B cell (primary cell): ENCODE data around the gene CLSTN2. TPM values are rescaled to one million over a fixed set of nuclear protein-coding genes. Genes with fewer than 3 reads are reported as not detected.

Experiments
- ATAC-seq: fragments of 200-7000 bp; cut with Tn5 transposase; one replicate; pipeline ENCODE4 v1.10.0; 2021; ENCODE audit warnings: low read depth, mild to moderate bottlenecking, moderate number of reproducible peaks, moderate library complexity
- CTCF ChIA-PET: fragments of 350-600 bp; sonication (Branson Sonifier 250); formaldehyde crosslinking; loops from one replicate; lab custom pipeline; 2021; ENCODE audit warnings: antibody characterized with exemption, inconsistent platforms; lab: Charles Lee
- POLR2A ChIA-PET: fragments of 350-600 bp; sonication (Branson Sonifier 250); formaldehyde crosslinking; loops from one replicate; lab custom pipeline; 2021; ENCODE audit warnings: antibody characterized with exemption; lab: Charles Lee
- DNase-seq: peaks from one replicate; pipeline ENCODE4 v3.0.0; 2013
- H2AFZ ChIP-seq: 2 replicates; pipeline ENCODE4 v1.6.1; 2012; ENCODE audit warnings: mild to moderate bottlenecking, low read depth, low read length; ENCODE audit not compliant: insufficient read depth, poor library complexity, severe bottlenecking
- H3K27ac ChIP-seq, 2 donors: 1 replicate in 1 of 2; 2 replicates in 1 of 2; pipeline ENCODE4 v1.5.1; 2012 to 2013; ENCODE audit warnings: low read length in 2 of 2, mild to moderate bottlenecking in 2 of 2, moderate library complexity in 1 of 2
- H3K27me3 ChIP-seq, 4 experiments: fragments of 200-600 bp in 1 of 4; sonication (generic) in 1 of 4; replicated peaks in 1 of 4; 1 replicate in 2 of 4; 2 replicates in 2 of 4; pipeline versions ENCODE4 v1.6.1 to v1.7.0; 2013 to 2016; ENCODE audit warnings: low read length in 3 of 4, mild to moderate bottlenecking in 2 of 4, mixed read lengths in 1 of 4, moderate library complexity in 1 of 4; ENCODE audit not compliant: insufficient read depth in 4 of 4, control insufficient read depth in 3 of 4; ENCODE audit errors: control extremely low read depth in 1 of 4
- H3K36me3 ChIP-seq, 2 experiments: replicated peaks in 1 of 2; 1 replicate in 1 of 2; 2 replicates in 1 of 2; pipeline versions ENCODE4 v1.6.1 to v1.7.1; 2013; ENCODE audit warnings: low read length in 1 of 2; ENCODE audit not compliant: insufficient read depth in 2 of 2, control insufficient read depth in 1 of 2; ENCODE audit errors: control extremely low read depth in 1 of 2, extremely low read depth in 1 of 2
- H3K4me1 ChIP-seq, 2 donors: fragments of 200-600 bp in 1 of 2; sonication (generic) in 1 of 2; 1 replicate in 1 of 2; 2 replicates in 1 of 2; pipeline versions ENCODE4 v1.5.1 to v1.6.1; 2013 to 2017; ENCODE audit warnings: low read length in 2 of 2; ENCODE audit not compliant: control insufficient read depth in 2 of 2, insufficient read depth in 2 of 2
- H3K4me2 ChIP-seq: replicated peaks from 2 replicates; pipeline ENCODE3; 2012; ENCODE audit warnings: mild to moderate bottlenecking, low read depth, low read length; ENCODE audit not compliant: poor library complexity, severe bottlenecking
- H3K4me3 ChIP-seq, 5 experiments: fragments of 200-600 bp in 1 of 5; sonication (generic) in 1 of 5; 1 replicate in 3 of 5; 2 replicates in 2 of 5; pipeline versions ENCODE4 v1.5.1 to v1.7.0; 2011 to 2016; ENCODE audit warnings: low read length in 4 of 5, mild to moderate bottlenecking in 4 of 5, low read depth in 2 of 5, control low read depth in 1 of 5, moderate library complexity in 1 of 5; ENCODE audit not compliant: insufficient read depth in 1 of 5; ENCODE audit errors: control extremely low read depth in 1 of 5, extremely low read depth in 1 of 5
- H3K79me2 ChIP-seq: fragments of 200-600 bp; sonication (generic); one replicate; pipeline ENCODE4 v1.6.0; 2016; ENCODE audit warnings: low read length; ENCODE audit not compliant: control insufficient read depth, insufficient read depth
- H3K9ac ChIP-seq: fragments of 200-600 bp; sonication (generic); 2 replicates; pipeline ENCODE4 v1.6.1; 2017; ENCODE audit warnings: mild to moderate bottlenecking, low read length, moderate library complexity
- H3K9me3 ChIP-seq, 3 donors: one replicate each; pipeline versions ENCODE4 v1.6.1 to v1.7.1; 2013; ENCODE audit warnings: low read length in 2 of 3; ENCODE audit not compliant: control insufficient read depth in 2 of 3, insufficient read depth in 1 of 3; ENCODE audit errors: control extremely low read depth in 1 of 3
- H4K20me1 ChIP-seq: 2 replicates; pipeline ENCODE4 v1.6.0; 2012; ENCODE audit warnings: mild to moderate bottlenecking, low read length; ENCODE audit not compliant: insufficient read depth, control insufficient read depth, poor library complexity, severe bottlenecking
- H3K27ac Mint-ChIP-seq: one replicate; pipeline ENCODE4 v1.8.0; 2021; ENCODE audit warnings: mixed read lengths
- H3K27me3 Mint-ChIP-seq: one replicate; pipeline ENCODE4 v1.8.0; 2021; ENCODE audit warnings: mixed read lengths
- H3K4me1 Mint-ChIP-seq: one replicate; pipeline ENCODE4 v1.8.0; 2021; ENCODE audit warnings: mixed read lengths
- H3K4me3 Mint-ChIP-seq: one replicate; pipeline ENCODE4 v1.8.0; 2021; ENCODE audit warnings: mixed read lengths
- H3K9me3 Mint-ChIP-seq: one replicate; pipeline ENCODE4 v1.8.0; 2022; ENCODE audit warnings: mixed read lengths; ENCODE audit not compliant: insufficient read depth
- EZH2 ChIP-seq: IDR thresholded peaks from 2 replicates; pipeline ENCODE4 v1.6.1; 2012; ENCODE audit warnings: borderline replicate concordance, low read depth, mild to moderate bottlenecking, moderate library complexity, low read length; ENCODE audit not compliant: insufficient read depth, poor library complexity, severe bottlenecking
- WGBS: methylation state at CpG from one replicate; pipeline ENCODE4 v1.1.5; 2013; ENCODE audit warnings: missing lambda C conversion rate; ENCODE audit not compliant: insufficient coverage; 5-methylcytosine and 5-hydroxymethylcytosine counted together
- intact Hi-C: fragments of 100-400 bp; cut with micrococcal nuclease; formaldehyde crosslinking; loops from one replicate; pipeline ENCODE4 v1.10.0; 2022
- polyA plus RNA-seq: library from polyadenylated mRNA; depleted of rRNA; stranded (reverse); fragments of >200 nt; gene quantifications from 2 replicates; pipeline ENCODE4 v1.2.3, GENCODE V29; 2012
- total RNA-seq, 2 donors: library from RNA; stranded (reverse); fragments of 120-200 nt in 1 of 2; gene quantifications; 1 replicate in 1 of 2; 2 replicates in 1 of 2; pipeline versions ENCODE4 v1.2.3 to v1.2.4, GENCODE V29; 2013 to 2022
- TF ChIP-seq, protein P1 (sequence below): fragments of 200-600 bp; IDR thresholded peaks from one replicate; pipeline ENCODE4 v1.8.0; 2022; ENCODE audit warnings: antibody characterized with exemption, mild to moderate bottlenecking

The CLSTN2 gene
- total and polyA plus RNA-seq, 2 donors (not counting 1 experiment from before 2014, with no cell fraction given): not detected

GRCh38 chr3:140023616-140024530 lies 88.9 kb downstream of the CLSTN2 start:
- no peaks in the 10 kb centered on the region for H4K20me1 ChIP-seq
- H3K4me3 Mint-ChIP-seq: no peak overlapping the region
- no peaks in the 10 kb centered on the region for H3K36me3 ChIP-seq
- no peaks in the 10 kb centered on the region for H3K79me2 ChIP-seq
- intact Hi-C loops: no loop called here
- TF ChIP-seq, protein P1, sequence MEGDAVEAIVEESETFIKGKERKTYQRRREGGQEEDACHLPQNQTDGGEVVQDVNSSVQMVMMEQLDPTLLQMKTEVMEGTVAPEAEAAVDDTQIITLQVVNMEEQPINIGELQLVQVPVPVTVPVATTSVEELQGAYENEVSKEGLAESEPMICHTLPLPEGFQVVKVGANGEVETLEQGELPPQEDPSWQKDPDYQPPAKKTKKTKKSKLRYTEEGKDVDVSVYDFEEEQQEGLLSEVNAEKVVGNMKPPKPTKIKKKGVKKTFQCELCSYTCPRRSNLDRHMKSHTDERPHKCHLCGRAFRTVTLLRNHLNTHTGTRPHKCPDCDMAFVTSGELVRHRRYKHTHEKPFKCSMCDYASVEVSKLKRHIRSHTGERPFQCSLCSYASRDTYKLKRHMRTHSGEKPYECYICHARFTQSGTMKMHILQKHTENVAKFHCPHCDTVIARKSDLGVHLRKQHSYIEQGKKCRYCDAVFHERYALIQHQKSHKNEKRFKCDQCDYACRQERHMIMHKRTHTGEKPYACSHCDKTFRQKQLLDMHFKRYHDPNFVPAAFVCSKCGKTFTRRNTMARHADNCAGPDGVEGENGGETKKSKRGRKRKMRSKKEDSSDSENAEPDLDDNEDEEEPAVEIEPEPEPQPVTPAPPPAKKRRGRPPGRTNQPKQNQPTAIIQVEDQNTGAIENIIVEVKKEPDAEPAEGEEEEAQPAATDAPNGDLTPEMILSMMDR: no peak
- no peak for TF ChIP-seq EZH2
- DNase-seq (no peak), ATAC-seq (no peak)
- no peaks in the 10 kb centered on the region for H3K27me3 ChIP-seq
- H3K9me3 Mint-ChIP-seq: no peaks in the 10 kb centered on the region
- H3K9me3 ChIP-seq: peaks cover 0 to 7% (median 0%) of the 10 kb centered on the region in 3 donors
- H3K27ac ChIP-seq: no peak overlapping the region
- no peaks in the 10 kb centered on the region for H3K4me1 ChIP-seq
- ChIA-PET CTCF (no interaction called here), POLR2A (no interaction called here)
- 84% methylated on average over 10 of the region's 12 CpGs for WGBS
- peaks cover 3% of the 10 kb centered on the region for H3K27me3 Mint-ChIP-seq
- H3K27ac Mint-ChIP-seq: no peak overlapping the region
- no peak overlapping the region for H3K9ac ChIP-seq
- H3K4me1 Mint-ChIP-seq: no peaks in the 10 kb centered on the region
- no peak overlapping the region for H2AFZ ChIP-seq
- no peak overlapping the region for H3K4me3 ChIP-seq
- H3K4me2 ChIP-seq: no peak overlapping the region

DNA sequence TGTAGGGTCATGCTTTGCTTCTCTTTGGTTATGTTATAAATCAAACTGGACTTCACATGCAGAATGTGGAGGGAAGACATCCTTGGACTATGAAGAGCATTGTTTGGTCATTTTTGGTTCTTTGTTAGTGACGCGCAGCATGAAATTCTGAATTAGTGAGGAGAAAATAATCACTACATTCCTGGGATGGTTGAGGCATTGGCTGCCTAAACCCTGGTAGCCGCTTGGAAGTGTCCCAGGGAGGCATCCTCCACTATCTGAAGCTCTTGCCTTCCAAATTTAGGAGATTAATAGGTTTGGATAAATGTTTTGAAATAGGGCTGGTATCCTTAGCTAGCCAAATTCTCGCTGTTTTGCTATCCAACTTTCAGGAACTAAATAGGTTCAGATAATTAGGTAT lies 96.2 kb downstream of the CLSTN2 start:
- Histone ChIP-seq H3K4me2 (no peak overlapping the region), H3K4me3 (no peak overlapping the region), H3K4me1 (no peaks in the 10 kb centered on the region), H3K79me2 (no peaks in the 10 kb centered on the region), H3K36me3 (no peaks in the 10 kb centered on the region), H4K20me1 (no peaks in the 10 kb centered on the region), H2AFZ (no peak overlapping the region), H3K9ac (no peak overlapping the region), H3K9me3 (peaks cover 0 to 3% (median 0%) of the 10 kb centered on the region in 3 donors), H3K27ac (no peak overlapping the region), H3K27me3 (no peaks in the 10 kb centered on the region)
- Mint-ChIP-seq H3K9me3 (no peaks in the 10 kb centered on the region), H3K27ac (no peak overlapping the region), H3K4me1 (no peaks in the 10 kb centered on the region), H3K4me3 (no peak overlapping the region), H3K27me3 (peaks cover 7% of the 10 kb centered on the region)
- intact Hi-C loops: no loop called here
- TF ChIP-seq EZH2: no peak
- TF ChIP-seq, protein P1: no peak
- POLR2A ChIA-PET: no interaction called here
- 83% methylated on average over 3 of the region's 4 CpGs for WGBS
- no peak for DNase-seq
- no peak for ATAC-seq
- CTCF ChIA-PET: no interaction called here
